ENCODE measurements around the gene LIN37.
A peak's percentile ranks its signal among the peaks of the same experiment; 100 is the strongest.

Gene LIN37

DNA sequence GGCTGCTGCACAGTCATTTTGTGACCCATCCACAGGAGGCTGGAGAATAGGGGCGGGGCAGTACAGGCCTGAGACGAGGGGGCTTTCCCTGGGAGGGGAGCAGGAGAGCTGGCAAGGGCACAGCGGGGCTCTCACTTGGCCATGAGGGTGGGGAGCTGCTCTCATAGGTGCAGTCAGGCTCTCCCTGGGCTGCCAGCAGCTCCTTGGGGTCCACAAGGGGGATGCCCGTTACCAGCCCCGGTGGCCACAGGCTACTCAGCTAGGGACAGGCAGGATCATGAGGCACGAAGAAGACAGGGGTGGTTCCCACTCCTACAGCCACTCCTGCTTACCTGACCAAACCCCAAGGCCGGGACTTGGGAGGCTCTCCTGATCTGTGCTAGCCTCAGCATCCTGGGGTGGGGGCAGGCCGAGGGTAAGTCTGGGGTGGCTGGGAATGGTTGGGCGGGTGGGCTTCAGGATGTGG lies 43.5 kb downstream of the LIN37 start:
- Histone ChIP-seq H3K18ac (ENCODE audit: low read depth in 1 of 2, low read length in 2 of 2) (no peak overlapping the region), H3K9ac (ENCODE audit: low read length) (no peak overlapping the region), H3K9me3 (ENCODE audit: control insufficient read depth, low read length) (no peaks in the 10 kb centered on the region), H3K27ac (ENCODE audit: low read length, poor library complexity, severe bottlenecking) (no peak overlapping the region), H2BK12ac (ENCODE audit: low read length in 2 of 2) (no peak overlapping the region), H2AFZ (ENCODE audit: low read depth, low read length) (no peak overlapping the region), H3K4me2 (ENCODE audit: low read length, poor library complexity, severe bottlenecking) (no peak overlapping the region), H3K4ac (ENCODE audit: low read depth in 1 of 2, low read length in 2 of 2) (no peak overlapping the region), H3K27me3 (ENCODE audit: control insufficient read depth in 1 of 2, insufficient read depth in 1 of 2, low read length in 2 of 2) (peaks cover 6 to 17% of the 10 kb centered on the region in 2 experiments), H3K79me1 (replicated peaks; ENCODE audit: low read length, poor library complexity, severe bottlenecking) (no peaks in the 10 kb centered on the region), H2BK5ac (ENCODE audit: low read depth, low read length, poor library complexity, severe bottlenecking) (no peak overlapping the region), H2AK5ac (ENCODE audit: low read length, severe bottlenecking) (no peak overlapping the region), H3K36me3 (ENCODE audit: control insufficient read depth in 1 of 2, insufficient read depth in 2 of 2, low read depth in 1 of 2, low read length in 2 of 2) (peaks cover 0 to 11% of the 10 kb centered on the region in 2 experiments), H3K4me1 (ENCODE audit: control insufficient read depth, insufficient read depth, low read depth, low read length) (peaks cover 8% of the 10 kb centered on the region), H4K8ac (ENCODE audit: low read length) (no peak overlapping the region), H3K23ac (ENCODE audit: low read length in 2 of 2) (no peak overlapping the region), H2BK120ac (ENCODE audit: low read depth, low read length) (no peak overlapping the region), H2BK15ac (ENCODE audit: low read depth, poor library complexity, severe bottlenecking) (no peak overlapping the region), H4K91ac (ENCODE audit: low read length) (no peak overlapping the region), H3K14ac (ENCODE audit: low read length in 2 of 2) (no peak overlapping the region), H3K4me3 (ENCODE audit: insufficient read depth in 1 of 2, low read depth in 1 of 2, low read length in 2 of 2) (peak overlapping the region in 1 of 2 experiments; percentile 17)
- no peak for DNase-seq
- 88% methylated on average over 8 of the region's 9 CpGs for WGBS

DNA sequence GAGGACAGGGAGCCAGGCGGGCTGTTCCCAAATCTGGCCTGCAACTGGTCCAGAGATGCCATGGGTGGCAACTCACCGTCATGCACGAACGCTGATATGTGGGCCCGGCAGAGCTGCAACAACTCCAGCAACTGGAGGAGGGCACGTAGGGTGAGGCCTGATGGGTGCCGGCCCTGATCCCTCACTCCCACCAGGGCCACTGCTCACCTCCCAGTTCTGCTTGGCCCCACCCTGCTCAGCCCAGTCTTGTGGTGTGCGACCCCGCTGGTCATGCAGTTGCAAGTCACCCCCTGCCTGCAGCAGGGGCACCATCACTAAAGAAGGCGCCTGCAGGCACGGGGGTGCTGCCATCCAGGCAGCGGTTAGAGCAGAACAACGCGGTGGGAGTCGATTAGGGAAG lies 43.9 kb downstream of the LIN37 start:
- Histone ChIP-seq H3K4me1 (ENCODE audit: control insufficient read depth, insufficient read depth, low read depth, low read length) (peaks cover 3% of the 10 kb centered on the region), H3K27ac (ENCODE audit: low read length, poor library complexity, severe bottlenecking) (no peak overlapping the region), H3K4ac (ENCODE audit: low read depth in 1 of 2, low read length in 2 of 2) (no peak overlapping the region), H3K27me3 (ENCODE audit: control insufficient read depth in 1 of 2, insufficient read depth in 1 of 2, low read length in 2 of 2) (peaks cover 11 to 22% of the 10 kb centered on the region in 2 experiments), H2BK12ac (ENCODE audit: low read length in 2 of 2) (no peak overlapping the region), H3K18ac (ENCODE audit: low read depth in 1 of 2, low read length in 2 of 2) (no peak overlapping the region), H3K79me1 (replicated peaks; ENCODE audit: low read length, poor library complexity, severe bottlenecking) (no peaks in the 10 kb centered on the region), H3K9ac (ENCODE audit: low read length) (no peak overlapping the region), H2AK5ac (ENCODE audit: low read length, severe bottlenecking) (no peak overlapping the region), H3K4me3 (ENCODE audit: insufficient read depth in 1 of 2, low read depth in 1 of 2, low read length in 2 of 2) (peak overlapping the region in 1 of 2 experiments; percentile 17), H3K23ac (ENCODE audit: low read length in 2 of 2) (no peak overlapping the region), H3K9me3 (ENCODE audit: control insufficient read depth, low read length) (no peaks in the 10 kb centered on the region), H2AFZ (ENCODE audit: low read depth, low read length) (no peak overlapping the region), H3K36me3 (ENCODE audit: control insufficient read depth in 1 of 2, insufficient read depth in 2 of 2, low read depth in 1 of 2, low read length in 2 of 2) (peaks cover 0 to 8% of the 10 kb centered on the region in 2 experiments), H4K8ac (ENCODE audit: low read length) (no peak overlapping the region), H3K14ac (ENCODE audit: low read length in 2 of 2) (no peak overlapping the region), H3K4me2 (ENCODE audit: low read length, poor library complexity, severe bottlenecking) (no peak overlapping the region), H2BK5ac (ENCODE audit: low read depth, low read length, poor library complexity, severe bottlenecking) (no peak overlapping the region), H2BK120ac (ENCODE audit: low read depth, low read length) (no peak overlapping the region), H2BK15ac (ENCODE audit: low read depth, poor library complexity, severe bottlenecking) (no peak overlapping the region), H4K91ac (ENCODE audit: low read length) (no peak overlapping the region)
- 85% methylated on average over 15 of the region's 15 CpGs for WGBS
- no peak for DNase-seq

DNA sequence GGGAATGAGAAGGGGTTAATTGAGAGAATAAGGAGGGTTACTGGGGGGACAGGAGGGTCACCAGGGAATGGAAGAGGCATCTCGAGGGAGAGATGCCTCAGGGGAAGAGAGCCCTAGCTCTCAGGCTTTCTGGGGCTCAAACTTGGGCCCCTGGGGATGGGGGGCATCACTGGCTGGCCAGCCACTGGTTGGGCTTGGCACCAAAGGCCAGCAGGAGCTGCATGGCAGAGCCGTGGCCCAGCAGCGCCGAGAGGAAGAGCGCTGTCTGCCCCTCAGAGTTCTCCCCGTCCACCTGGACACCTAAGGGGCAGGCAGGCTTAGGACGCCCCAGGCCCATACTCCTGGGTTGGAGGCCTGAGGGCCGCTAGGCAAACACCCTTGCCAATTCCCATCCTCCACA lies 44.5 kb downstream of the LIN37 start:
- Histone ChIP-seq H3K36me3 (ENCODE audit: control insufficient read depth in 1 of 2, insufficient read depth in 2 of 2, low read depth in 1 of 2, low read length in 2 of 2) (peaks cover 0 to 3% of the 10 kb centered on the region in 2 experiments), H2BK120ac (ENCODE audit: low read depth, low read length) (no peak overlapping the region), H4K91ac (ENCODE audit: low read length) (no peak overlapping the region), H3K9ac (ENCODE audit: low read length) (no peak overlapping the region), H3K4ac (ENCODE audit: low read depth in 1 of 2, low read length in 2 of 2) (no peak overlapping the region), H2AFZ (ENCODE audit: low read depth, low read length) (no peak overlapping the region), H2BK5ac (ENCODE audit: low read depth, low read length, poor library complexity, severe bottlenecking) (no peak overlapping the region), H3K27me3 (ENCODE audit: control insufficient read depth in 1 of 2, insufficient read depth in 1 of 2, low read length in 2 of 2) (peaks cover 17 to 27% of the 10 kb centered on the region in 2 experiments), H3K79me1 (replicated peaks; ENCODE audit: low read length, poor library complexity, severe bottlenecking) (no peaks in the 10 kb centered on the region), H2BK12ac (ENCODE audit: low read length in 2 of 2) (no peak overlapping the region), H3K4me2 (ENCODE audit: low read length, poor library complexity, severe bottlenecking) (no peak overlapping the region), H3K9me3 (ENCODE audit: control insufficient read depth, low read length) (no peaks in the 10 kb centered on the region), H3K14ac (ENCODE audit: low read length in 2 of 2) (no peak overlapping the region), H4K8ac (ENCODE audit: low read length) (no peak overlapping the region), H3K27ac (ENCODE audit: low read length, poor library complexity, severe bottlenecking) (no peak overlapping the region), H3K4me3 (ENCODE audit: insufficient read depth in 1 of 2, low read depth in 1 of 2, low read length in 2 of 2) (no peak overlapping the region), H3K4me1 (ENCODE audit: control insufficient read depth, insufficient read depth, low read depth, low read length) (peaks cover 2% of the 10 kb centered on the region), H2BK15ac (ENCODE audit: low read depth, poor library complexity, severe bottlenecking) (no peak overlapping the region), H2AK5ac (ENCODE audit: low read length, severe bottlenecking) (no peak overlapping the region), H3K18ac (ENCODE audit: low read depth in 1 of 2, low read length in 2 of 2) (no peak overlapping the region), H3K23ac (ENCODE audit: low read length in 2 of 2) (peak overlapping the region in 1 of 2 experiments; percentile 42)
- DNase-seq, result no peak
- WGBS, result 86% methylated on average over 8 of the region's 8 CpGs

DNA sequence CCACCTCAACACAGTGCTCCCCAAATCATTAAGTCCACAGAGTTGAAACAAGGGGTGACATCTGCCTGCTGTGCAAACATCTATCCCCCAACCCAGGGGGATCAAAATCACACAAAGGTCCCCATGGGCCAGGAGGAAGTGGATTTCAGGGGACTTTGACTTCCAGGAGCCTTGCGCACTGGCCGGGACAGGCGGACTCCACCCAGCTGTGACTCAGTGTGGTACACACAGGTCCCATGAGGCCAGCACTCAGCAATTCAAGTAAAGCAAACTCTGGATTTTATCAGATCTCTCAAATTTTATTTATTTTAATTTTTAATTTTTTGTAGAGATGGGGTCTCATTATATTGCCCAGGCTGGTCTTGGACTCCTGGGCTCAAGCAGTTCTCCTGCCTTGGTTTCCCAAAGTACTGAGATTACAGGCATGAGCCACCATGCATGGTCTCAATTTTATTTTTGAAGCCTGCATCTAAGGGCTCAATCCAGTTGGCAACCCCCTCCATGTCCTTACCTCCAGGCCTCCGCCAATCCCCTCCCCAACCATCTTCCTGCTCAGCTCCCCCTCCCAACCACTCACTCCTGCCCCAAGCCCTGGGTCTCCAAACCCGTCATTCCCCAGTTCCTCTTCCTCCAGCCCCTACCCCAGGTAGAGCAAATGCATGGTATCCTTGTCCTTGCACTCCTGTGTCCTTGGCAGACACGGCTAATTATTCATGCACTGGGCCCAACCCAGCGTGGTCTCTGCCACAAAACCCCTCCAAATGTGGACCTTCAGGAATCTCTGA lies 45.2 kb downstream of the LIN37 start:
- no peak overlapping the region for H3K27ac ChIP-seq (ENCODE audit: low read length, poor library complexity, severe bottlenecking)
- no peaks in the 10 kb centered on the region for H3K9me3 ChIP-seq (ENCODE audit: control insufficient read depth, low read length)
- H4K8ac ChIP-seq (ENCODE audit: low read length), result no peak overlapping the region
- no peak overlapping the region for H3K4ac ChIP-seq (ENCODE audit: low read depth in 1 of 2, low read length in 2 of 2)
- peaks cover 2% of the 10 kb centered on the region for H3K4me1 ChIP-seq (ENCODE audit: control insufficient read depth, insufficient read depth, low read depth, low read length)
- H2BK120ac ChIP-seq (ENCODE audit: low read depth, low read length), result no peak overlapping the region
- no peaks in the 10 kb centered on the region for H3K79me1 ChIP-seq (replicated peaks; ENCODE audit: low read length, poor library complexity, severe bottlenecking)
- H4K91ac ChIP-seq (ENCODE audit: low read length), result no peak overlapping the region
- no peak overlapping the region for H3K9ac ChIP-seq (ENCODE audit: low read length)
- no peak overlapping the region for H3K18ac ChIP-seq (ENCODE audit: low read depth in 1 of 2, low read length in 2 of 2)
- peaks cover 22 to 33% of the 10 kb centered on the region in 2 experiments for H3K27me3 ChIP-seq (ENCODE audit: control insufficient read depth in 1 of 2, insufficient read depth in 1 of 2, low read length in 2 of 2)
- WGBS, result 79% methylated on average over 5 of the region's 7 CpGs
- H2AFZ ChIP-seq (ENCODE audit: low read depth, low read length), result no peak overlapping the region
- no peak overlapping the region for H2BK5ac ChIP-seq (ENCODE audit: low read depth, low read length, poor library complexity, severe bottlenecking)
- H2AK5ac ChIP-seq (ENCODE audit: low read length, severe bottlenecking), result no peak overlapping the region
- peak; percentile 8 for DNase-seq
- no peak overlapping the region for H2BK12ac ChIP-seq (ENCODE audit: low read length in 2 of 2)
- H3K36me3 ChIP-seq (ENCODE audit: control insufficient read depth in 1 of 2, insufficient read depth in 2 of 2, low read depth in 1 of 2, low read length in 2 of 2), result peaks cover 0 to 3% of the 10 kb centered on the region in 2 experiments
- H3K14ac ChIP-seq (ENCODE audit: low read length in 2 of 2), result no peak overlapping the region
- no peak overlapping the region for H3K4me2 ChIP-seq (ENCODE audit: low read length, poor library complexity, severe bottlenecking)
- no peak overlapping the region for H3K23ac ChIP-seq (ENCODE audit: low read length in 2 of 2)
- H2BK15ac ChIP-seq (ENCODE audit: low read depth, poor library complexity, severe bottlenecking), result peak overlapping the region; percentile 16
- H3K4me3 ChIP-seq (ENCODE audit: insufficient read depth in 1 of 2, low read depth in 1 of 2, low read length in 2 of 2), result no peak overlapping the region

All from mesenchymal stem cell (in vitro differentiated cells and primary cell).